HG02981 (cell line): ENCODE results near the gene TMIGD1.

Experiments used
- ATAC-seq: cut with Tn5 transposase; IDR thresholded peaks from one replicate; pipeline ENCODE4 v1.9.1; 2021; ENCODE audit warnings: mild to moderate bottlenecking, moderate library complexity; ENCODE audit not compliant: unreplicated experiment

TMIGD1 gene

DNA sequence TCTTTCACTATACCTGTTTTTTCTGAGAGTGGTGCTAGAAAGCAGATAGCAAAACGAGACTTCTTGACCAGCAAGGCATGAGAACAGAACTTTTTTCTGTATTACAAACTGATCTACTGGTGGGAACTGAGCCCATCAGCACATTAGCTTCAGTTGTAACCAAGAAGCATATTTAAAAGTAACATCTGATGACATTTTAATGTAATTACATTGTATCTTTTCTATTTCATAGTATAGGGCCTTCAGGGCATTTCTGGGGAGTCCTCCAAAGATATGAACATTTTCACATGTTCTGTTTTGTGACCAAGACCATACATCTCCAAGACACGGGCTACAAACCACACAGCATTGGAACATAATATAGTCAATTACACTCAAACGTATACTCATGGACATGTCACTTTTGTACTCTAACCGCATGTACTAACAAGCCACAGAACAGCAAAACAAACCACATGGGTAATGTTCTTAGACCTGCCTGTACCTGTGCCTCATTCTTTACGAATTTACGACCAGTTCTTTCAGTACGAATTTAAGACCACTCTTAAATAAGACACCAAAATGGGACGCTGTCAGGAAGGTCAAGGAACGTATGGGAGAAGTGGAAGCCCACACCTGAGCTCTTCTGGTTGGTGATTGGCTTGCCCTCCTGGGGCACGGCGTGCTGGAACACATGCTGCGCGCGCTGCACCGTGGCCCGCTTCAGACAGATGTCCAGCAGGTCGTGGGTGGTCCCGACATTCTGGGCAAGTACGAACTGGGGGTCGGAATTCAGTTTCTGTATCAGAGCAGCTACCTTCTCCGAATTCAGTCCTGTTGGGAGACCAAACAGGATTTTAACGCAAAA is 42.9 kb downstream of the TMIGD1 start:
- ATAC-seq, result no peak

DNA sequence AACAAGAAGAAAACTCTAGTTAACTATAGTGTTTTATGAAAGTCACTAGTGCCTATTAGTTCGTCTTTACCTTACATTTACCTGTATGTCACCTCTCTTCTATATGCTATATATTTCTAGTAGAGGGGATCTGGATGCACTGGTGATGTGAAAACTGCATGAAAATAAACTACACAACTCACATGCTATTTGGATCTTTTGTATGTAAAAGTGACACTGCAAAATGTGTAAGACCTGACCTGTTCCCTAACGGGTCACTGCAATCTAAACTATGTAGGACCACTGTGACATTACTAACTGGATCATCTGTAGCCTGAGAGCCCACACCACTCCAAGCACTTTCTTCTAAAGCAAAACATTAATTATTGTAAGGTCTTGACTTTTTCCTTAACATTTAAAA is 43.8 kb downstream of the TMIGD1 start:
- ATAC-seq, result no peak

DNA sequence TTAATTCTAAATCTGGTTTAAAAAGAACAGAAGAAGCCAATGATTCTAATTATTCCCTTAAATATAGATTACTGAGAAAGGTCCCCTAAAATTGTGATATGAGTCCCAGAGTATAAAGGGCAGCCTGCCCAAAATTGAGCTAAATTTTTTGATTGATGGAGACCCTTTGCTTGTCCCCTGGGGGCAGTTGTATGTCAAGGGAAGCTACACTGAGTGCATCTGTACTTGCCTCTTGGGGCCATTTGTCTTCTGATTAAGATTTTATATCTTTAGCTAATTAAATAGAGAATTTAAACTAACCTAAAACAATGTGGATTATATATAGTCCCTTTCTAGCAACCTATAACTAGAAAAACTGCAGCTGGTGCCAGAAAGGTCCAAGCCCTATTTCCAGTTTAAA is 54.7 kb downstream of the TMIGD1 start:
- ATAC-seq, result no peak

DNA sequence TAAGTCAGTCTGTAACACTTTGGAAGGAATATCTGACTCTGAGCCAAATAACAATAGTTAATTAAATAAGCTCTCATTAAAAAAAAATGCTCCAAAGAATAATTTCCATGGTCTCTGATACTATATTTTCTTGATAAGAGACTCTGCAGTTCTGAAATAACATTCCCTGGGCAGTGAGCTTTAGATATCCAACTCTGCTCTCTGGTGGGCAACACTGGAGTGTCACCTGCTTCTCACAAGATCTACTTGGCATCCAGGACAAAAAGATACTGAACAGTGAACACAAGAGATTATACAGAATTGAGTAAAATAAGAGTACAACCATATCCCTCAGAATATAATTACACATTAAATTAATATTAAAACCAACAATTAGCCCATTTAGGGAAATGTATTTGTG is 55.8 kb downstream of the TMIGD1 start:
- no peak for ATAC-seq

- no peak for ATAC-seq
Observed at GRCh38 chr17:30275911-30276310, 57.9 kb downstream of the TMIGD1 start.

DNA sequence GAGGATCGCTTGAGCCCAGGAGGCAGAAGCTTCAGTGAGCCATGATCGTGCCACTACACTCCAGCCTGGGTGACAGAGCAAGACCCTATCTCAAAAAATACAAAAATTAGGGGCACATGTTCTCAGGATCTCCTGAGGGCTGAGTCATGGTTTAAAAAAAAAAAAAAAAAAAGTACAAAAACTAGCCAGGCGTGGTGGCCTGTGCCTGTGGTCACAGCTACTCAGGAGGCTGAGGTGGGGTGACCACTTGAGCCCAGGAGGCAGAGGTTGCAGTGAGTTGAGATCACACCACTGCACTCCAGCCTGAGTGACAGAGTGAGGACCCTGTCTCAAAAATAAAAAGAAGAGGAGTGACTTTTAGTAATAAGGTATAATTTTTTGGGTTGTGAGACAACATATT is 59.0 kb downstream of the TMIGD1 start:
- ATAC-seq, result no peak

DNA sequence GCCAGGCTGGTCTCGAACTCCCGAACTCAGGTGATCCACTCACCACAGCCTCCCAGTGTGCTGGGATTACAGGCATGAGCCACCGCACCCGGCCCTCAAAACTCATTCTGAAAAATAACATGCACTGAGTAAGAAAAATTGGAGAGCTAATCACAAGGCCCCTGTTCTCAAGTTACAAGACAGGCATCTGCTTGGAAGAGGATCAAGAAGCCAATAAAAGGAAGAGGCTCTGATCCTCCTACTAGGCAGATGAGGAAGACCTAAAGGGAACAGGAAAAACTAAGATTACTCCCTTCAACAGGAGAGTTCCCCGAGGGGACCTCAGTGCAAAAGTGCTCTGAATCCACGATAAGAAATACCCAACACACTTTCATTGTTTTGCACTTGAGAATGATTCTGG is 60.5 kb downstream of the TMIGD1 start:
- no peak for ATAC-seq

DNA sequence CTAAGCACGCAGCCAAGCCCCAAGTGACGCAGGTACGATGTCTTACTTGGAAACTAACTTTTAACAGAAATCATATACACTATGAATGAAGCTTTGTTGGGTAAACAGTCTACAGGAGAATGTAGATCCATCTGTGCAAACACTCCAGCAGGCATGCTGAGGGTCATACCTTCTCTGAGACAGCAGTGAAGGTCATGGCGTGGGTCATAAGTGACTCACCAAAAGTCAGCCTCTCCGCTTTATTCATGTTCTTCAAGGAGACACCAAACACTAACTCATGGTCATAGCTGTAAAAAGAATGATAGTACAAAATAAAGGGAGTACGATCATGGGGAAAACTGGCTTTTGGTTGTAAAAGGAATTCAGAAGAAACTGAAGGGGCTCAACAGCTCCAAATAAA is 62.8 kb downstream of the TMIGD1 start:
- no peak for ATAC-seq

DNA sequence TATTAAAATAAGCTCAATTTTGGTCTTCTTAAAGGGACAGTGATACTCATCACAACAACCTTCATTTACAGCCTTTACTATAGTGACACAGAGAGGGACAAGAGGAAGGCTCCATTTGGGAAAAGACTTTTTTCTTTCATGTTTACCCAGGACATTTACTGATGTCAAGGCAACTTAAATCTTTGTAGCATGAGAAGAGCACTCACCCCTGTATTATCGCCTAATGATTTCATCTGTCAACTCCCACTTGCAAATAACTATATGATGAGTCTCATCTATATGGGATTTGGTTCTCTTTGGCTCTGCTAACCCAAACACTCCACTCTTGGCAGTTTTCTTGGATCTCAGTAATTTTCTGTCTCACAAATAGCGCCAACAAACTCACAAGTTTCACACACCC is 66.2 kb downstream of the TMIGD1 start:
- no peak for ATAC-seq
